AG09309 (cell line): ENCODE results near the gene TMA7B.

Source experiments
- DNase-seq: peaks from one replicate; pipeline ENCODE4 v3.0.0-alpha.2; 2010; ENCODE audit warnings: low read depth
- H3K4me3 ChIP-seq: 2 replicates; pipeline ENCODE4 v1.5.1; 2011; ENCODE audit warnings: mild to moderate bottlenecking, low read depth, low read length, moderate library complexity; ENCODE audit not compliant: control insufficient read depth
- CTCF ChIP-seq: IDR thresholded peaks from 2 replicates; pipeline ENCODE4 v1.5.1; 2011; ENCODE audit warnings: mild to moderate bottlenecking, low read depth, low read length, inconsistent platforms; ENCODE audit not compliant: insufficient read depth, control insufficient read depth; ENCODE audit errors: missing control alignments

The TMA7B gene

GRCh38 chr22:40006641-40007040 is 46.4 kb downstream of the TMA7B start:
- no peak for DNase-seq
- no peak for TF ChIP-seq CTCF
- no peak overlapping the region for H3K4me3 ChIP-seq

DNA sequence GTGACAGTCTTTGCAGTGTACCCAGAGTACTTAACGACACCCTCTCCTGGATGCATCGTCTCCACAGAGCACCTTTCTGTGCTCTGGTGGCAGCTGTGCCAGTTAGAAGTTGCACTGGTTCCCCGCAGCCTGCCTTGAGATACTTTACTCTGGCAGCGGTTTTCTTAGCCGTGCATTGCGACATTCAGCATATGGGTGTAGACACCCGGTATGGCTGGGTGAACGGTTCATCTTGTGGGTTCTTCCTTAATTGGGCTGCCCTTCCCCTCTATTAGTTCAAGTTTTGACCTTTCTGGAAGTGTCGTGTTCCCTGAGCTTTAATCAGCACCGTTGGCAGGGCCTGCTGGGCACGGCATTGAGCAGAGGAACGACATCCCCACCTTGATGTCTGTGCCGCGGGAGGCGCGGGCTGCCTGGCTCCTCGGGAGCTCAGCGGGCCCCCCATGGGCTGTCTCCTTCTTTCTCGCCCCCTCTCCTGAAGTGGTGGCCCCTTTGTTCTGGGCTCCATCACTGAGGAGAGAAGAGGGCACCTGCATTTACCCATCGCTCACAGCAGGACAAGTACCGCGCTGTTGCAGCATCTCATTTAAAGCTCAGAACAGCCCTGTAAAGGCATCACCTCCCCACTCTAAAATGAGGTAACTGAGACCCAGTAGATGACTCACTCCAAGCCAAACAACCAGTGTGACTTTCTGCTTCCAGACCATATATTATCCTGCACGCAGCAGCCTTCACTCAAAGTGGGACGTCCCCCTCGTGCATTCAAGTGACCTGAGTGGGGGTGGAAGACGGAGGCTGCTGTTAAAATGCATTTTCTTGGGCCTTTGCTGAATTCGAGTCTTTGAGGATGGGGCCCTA is 47.9 kb downstream of the TMA7B start:
- no peak for TF ChIP-seq CTCF
- no peak for DNase-seq
- no peak overlapping the region for H3K4me3 ChIP-seq

DNA sequence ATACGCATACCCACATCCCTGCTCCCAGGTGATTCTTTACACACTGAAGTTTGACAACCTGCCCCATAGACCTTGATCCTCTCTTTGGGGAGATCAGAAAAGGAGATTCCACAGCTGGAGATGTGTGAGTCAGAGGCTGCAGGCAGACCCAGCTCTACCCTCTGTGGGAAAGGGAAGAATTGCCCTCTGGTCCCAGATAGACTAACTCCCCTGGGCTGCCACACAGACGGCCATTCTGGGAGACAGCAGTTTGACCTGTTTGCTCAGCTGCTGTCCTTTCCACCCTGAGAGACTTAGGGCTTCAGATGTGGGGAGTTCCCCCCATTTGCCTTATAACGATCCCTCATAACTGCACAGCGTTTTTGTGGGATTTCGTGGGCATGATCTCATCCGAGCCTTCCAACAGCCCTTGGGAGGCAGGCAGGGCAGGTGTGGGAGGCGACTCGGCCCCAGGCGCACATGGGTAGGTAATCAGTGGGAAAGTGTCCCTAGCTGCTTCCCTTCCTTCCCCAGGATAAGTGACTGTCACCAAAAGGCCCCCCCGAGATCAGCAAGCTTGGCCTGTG is 48.6 kb downstream of the TMA7B start:
- TF ChIP-seq CTCF = no peak
- DNase-seq = no peak
- H3K4me3 ChIP-seq = no peak overlapping the region

DNA sequence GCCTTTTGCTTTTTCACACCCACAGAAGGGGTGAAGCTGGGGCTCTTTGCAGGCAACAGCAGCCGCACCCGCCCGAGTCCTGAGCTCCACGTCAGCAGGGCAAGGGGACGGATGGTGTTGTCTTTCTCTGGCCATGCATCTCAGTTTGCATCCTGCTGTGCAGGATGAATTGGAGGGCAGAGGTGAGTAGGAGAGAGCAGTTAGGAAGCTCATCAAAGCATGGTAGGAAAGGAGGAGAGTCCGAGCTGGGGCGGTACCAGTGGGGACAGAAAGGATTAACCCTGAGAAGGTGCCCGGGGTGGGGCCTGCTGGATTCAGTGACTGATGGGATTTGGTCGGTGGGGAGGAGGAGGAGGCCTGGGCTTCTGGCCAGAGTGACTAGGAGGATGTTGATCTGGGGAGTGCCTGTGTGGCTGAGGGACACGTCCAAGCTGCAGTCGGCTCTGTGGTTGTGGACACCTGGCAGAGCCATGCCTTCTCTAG is 49.1 kb downstream of the TMA7B start:
- no peak for TF ChIP-seq CTCF
- no peak for DNase-seq
- no peak overlapping the region for H3K4me3 ChIP-seq

DNA sequence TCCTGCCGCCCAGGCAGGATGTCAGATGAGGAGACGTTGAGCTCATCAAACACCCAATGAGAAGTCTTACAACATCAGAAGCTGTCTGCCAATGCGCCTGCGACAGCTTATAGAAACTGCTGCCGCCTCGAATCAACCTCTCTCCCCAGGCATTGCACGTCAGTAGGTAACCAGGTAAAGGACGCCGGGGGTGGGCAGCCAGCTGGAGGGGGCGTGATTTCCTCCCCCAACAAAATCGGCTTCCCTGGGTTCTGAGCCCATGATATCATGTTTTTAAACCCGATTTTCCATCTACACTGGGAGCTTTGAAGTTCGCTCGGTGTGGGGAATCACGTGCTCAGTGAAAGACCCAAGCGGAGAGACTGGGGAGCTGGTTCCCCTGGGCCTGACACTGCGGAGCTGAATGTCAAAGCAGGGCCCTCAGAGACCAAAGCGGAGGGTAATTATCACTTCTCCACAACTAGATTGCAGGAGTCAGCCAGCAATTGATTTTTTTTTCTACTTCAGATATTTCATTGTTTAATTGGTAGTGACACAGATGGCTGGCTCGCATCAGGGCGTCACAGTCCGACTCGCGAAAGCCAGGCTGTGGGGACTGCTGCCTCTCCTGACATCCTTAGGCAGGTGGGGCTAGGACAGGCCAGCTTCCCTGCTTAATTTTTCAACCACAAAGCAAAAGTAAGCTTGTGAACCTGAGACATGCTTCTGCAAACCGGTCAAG is 49.9 kb downstream of the TMA7B start:
- H3K4me3 ChIP-seq = no peak overlapping the region

More for the DNA sequence above, 49.9 kb downstream of the TMA7B start:
- DNase-seq = no peak
- no peak for TF ChIP-seq CTCF
